ENCODE results near the gene CDO1.

The CDO1 gene

GRCh38 chr5:115816226-115817081 lies at the start of gene CDO1:
TSS of gene CDO1 (minus strand) at chr5:115816659. CDS start at chr5:115816397, 262 bp downstream.
- no peak for DNase-seq

GRCh38 chr5:115859378-115859777 lies 42.9 kb upstream of the CDO1 start:
- DNase-seq, result no peak

GRCh38 chr5:115858396-115858795 lies 41.9 kb upstream of the CDO1 start:
- DNase-seq, result no peak

- DNase-seq, result no peak
Measured at GRCh38 chr5:115857626-115858349, 41.3 kb upstream of the CDO1 start.

- no peak for DNase-seq
Measured at GRCh38 chr5:115857057-115857479, 40.6 kb upstream of the CDO1 start.

GRCh38 chr5:115855959-115856358 lies 39.5 kb upstream of the CDO1 start:
- no peak for DNase-seq

GRCh38 chr5:115854139-115854538 lies 37.7 kb upstream of the CDO1 start:
- DNase-seq, result no peak

- no peak for DNase-seq
Measured at GRCh38 chr5:115850744-115851416, 34.4 kb upstream of the CDO1 start.

GRCh38 chr5:115849258-115849798 lies 32.9 kb upstream of the CDO1 start:
- DNase-seq, result no peak

- DNase-seq, result no peak
Measured at GRCh38 chr5:115847290-115847689, 30.8 kb upstream of the CDO1 start.

GRCh38 chr5:115844321-115844817 lies 27.9 kb upstream of the CDO1 start:
- DNase-seq, result no peak

- DNase-seq, result no peak
Measured at GRCh38 chr5:115843444-115844130, 27.1 kb upstream of the CDO1 start.

GRCh38 chr5:115842952-115843351 lies 26.5 kb upstream of the CDO1 start:
- no peak for DNase-seq

- DNase-seq, result peak; percentile 16
Measured at GRCh38 chr5:115842089-115842935, 25.9 kb upstream of the CDO1 start.

- DNase-seq, result peak; percentile 93
Measured at GRCh38 chr5:115841382-115842088, 25.1 kb upstream of the CDO1 start, which contains the start of the genes AP3S1 and ATG12. TSS of gene AP3S1 (plus strand) at chr5:115841935. CDS start at chr5:115842038, 103 bp downstream. TSS of gene ATG12 (minus strand) at chr5:115841565. CDS start at chr5:115841552, 13 bp downstream.

- no peak for DNase-seq
Measured at GRCh38 chr5:115840873-115841272, 24.4 kb upstream of the CDO1 start.

- peak; percentile 62 for DNase-seq
Measured at GRCh38 chr5:115838885-115839518, 22.5 kb upstream of the CDO1 start.

- no peak for DNase-seq
Measured at GRCh38 chr5:115835481-115835880, 19.0 kb upstream of the CDO1 start.

- peak; percentile 8 for DNase-seq
Measured at GRCh38 chr5:115831163-115831768, 14.8 kb upstream of the CDO1 start.

GRCh38 chr5:115829913-115830312 lies 13.5 kb upstream of the CDO1 start:
- DNase-seq, result no peak
